Body of pancreas (tissue), 4 donors: ENCODE results near the gene AP3B1. TPM values are rescaled to one million over a fixed set of nuclear protein-coding genes. Genes with fewer than 3 reads are reported as not detected.
"Not testable (repeated sequence)": the region's sequence is repeated elsewhere in the genome, so short reads cannot be mapped to it uniquely, and the experiment has no call there.

ENCODE experiments used
- ATAC-seq: fragments of 150-250 bp; one replicate; pipeline ENCODE4 v1.9.1; 2016
- DNase-seq, 4 donors: peaks; one replicate each; pipeline ENCODE4 v3.0.0-alpha.2; 2019
- H3K27ac ChIP-seq, 4 donors: fragments of 200-600 bp; sonication (generic); 1 replicate in 3 of 4; 2 replicates in 1 of 4; pipeline versions ENCODE4 v1.5.1 to v1.6.1; 2016 to 2019; ENCODE audit warnings: mild to moderate bottlenecking in 1 of 4, mixed read lengths in 1 of 4, moderate library complexity in 1 of 4
- H3K27me3 ChIP-seq, 2 donors: fragments of 200-600 bp; sonication (generic); one replicate each; pipeline ENCODE4 v1.6.0; 2016; ENCODE audit warnings: mild to moderate bottlenecking in 1 of 2
- H3K36me3 ChIP-seq, 2 donors: fragments of 200-600 bp; sonication (generic); replicated peaks in 1 of 2; 2 replicates each; pipeline ENCODE4 v1.5.1; 2016; ENCODE audit warnings: low read depth in 2 of 2; ENCODE audit not compliant: insufficient read depth in 1 of 2
- H3K4me1 ChIP-seq: fragments of 200-600 bp; sonication (generic); one replicate; pipeline ENCODE4 v1.6.0; 2016
- H3K4me3 ChIP-seq, 2 donors: fragments of 200-600 bp; sonication (generic); 1 replicate in 1 of 2; 2 replicates in 1 of 2; pipeline ENCODE4 v1.5.1; 2016 to 2019
- H3K9me3 ChIP-seq, 3 donors: fragments of 200-600 bp; sonication (generic); 1 replicate in 2 of 3; 2 replicates in 1 of 3; pipeline ENCODE4 v1.5.1; 2016
- POLR2A ChIP-seq, 3 donors: fragments of 450-650 bp; IDR thresholded peaks; one replicate each; pipeline ENCODE4 v1.6.1; 2016; ENCODE audit warnings: antibody characterized with exemption in 3 of 3, mild to moderate bottlenecking in 2 of 3
- WGBS, 2 donors: methylation state at CpG; one replicate each; pipeline ENCODE4 v1.1.5; 2017; 5-methylcytosine and 5-hydroxymethylcytosine counted together
- intact Hi-C: fragments of 100-400 bp; cut with DNase I; formaldehyde crosslinking; loops from one replicate; pipeline ENCODE4 v1.15.1; 2023
- total RNA-seq, 2 donors: library from RNA; depleted of rRNA; stranded (reverse); fragments of >200 nt; gene quantifications; one replicate each; pipeline ENCODE4 v1.1.0, GENCODE V29; 2016
- TF ChIP-seq, protein P1 (sequence below), 7 experiments: fragments of 450-650 bp in 4 of 7; fragments of 200-600 bp in 3 of 7; sonication (generic) in 3 of 7; IDR thresholded peaks; one replicate each; pipeline ENCODE4 v1.5.1; 2016 to 2019; ENCODE audit warnings: antibody characterized with exemption in 7 of 7

Gene AP3B1
- total RNA-seq, 2 donors from 2014 or later, result 23.6 to 32.3 TPM

DNA sequence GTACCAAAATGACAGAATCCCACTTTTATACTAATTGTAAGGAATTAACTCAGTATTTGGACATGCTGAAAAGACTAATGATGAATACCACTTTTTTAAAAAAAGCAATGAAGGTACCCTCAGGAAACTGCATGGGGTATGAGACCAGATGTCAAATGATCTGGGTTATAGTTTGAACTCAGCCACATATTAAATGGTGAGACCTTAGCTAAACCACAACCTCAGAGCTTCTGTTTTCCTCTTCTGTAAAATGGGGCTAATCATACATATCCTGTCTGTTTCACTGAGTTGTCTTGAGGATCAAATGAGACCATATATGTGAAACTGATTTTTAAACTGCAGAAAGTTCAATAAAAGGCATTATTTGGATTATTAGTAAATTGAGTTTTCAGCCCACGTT lies 238.4 kb downstream of the AP3B1 start:
- no peak for DNase-seq
- no peak for TF ChIP-seq POLR2A (IDR thresholded peaks at IDR 0.05)
- TF ChIP-seq, protein P1, sequence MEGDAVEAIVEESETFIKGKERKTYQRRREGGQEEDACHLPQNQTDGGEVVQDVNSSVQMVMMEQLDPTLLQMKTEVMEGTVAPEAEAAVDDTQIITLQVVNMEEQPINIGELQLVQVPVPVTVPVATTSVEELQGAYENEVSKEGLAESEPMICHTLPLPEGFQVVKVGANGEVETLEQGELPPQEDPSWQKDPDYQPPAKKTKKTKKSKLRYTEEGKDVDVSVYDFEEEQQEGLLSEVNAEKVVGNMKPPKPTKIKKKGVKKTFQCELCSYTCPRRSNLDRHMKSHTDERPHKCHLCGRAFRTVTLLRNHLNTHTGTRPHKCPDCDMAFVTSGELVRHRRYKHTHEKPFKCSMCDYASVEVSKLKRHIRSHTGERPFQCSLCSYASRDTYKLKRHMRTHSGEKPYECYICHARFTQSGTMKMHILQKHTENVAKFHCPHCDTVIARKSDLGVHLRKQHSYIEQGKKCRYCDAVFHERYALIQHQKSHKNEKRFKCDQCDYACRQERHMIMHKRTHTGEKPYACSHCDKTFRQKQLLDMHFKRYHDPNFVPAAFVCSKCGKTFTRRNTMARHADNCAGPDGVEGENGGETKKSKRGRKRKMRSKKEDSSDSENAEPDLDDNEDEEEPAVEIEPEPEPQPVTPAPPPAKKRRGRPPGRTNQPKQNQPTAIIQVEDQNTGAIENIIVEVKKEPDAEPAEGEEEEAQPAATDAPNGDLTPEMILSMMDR (IDR thresholded peaks at IDR 0.05), result no peak
- intact Hi-C loops, result no loop called here
- Histone ChIP-seq H3K36me3 (no peaks in the 10 kb centered on the region), H3K4me3 (no peak overlapping the region), H3K27ac (no peak overlapping the region), H3K9me3 (no peaks in the 10 kb centered on the region), H3K27me3 (no peaks in the 10 kb centered on the region), H3K4me1 (no peaks in the 10 kb centered on the region)
- 85 to 97% methylated on average over 1 of the region's 1 CpG for WGBS, 2 donors
- ATAC-seq, result no peak

DNA sequence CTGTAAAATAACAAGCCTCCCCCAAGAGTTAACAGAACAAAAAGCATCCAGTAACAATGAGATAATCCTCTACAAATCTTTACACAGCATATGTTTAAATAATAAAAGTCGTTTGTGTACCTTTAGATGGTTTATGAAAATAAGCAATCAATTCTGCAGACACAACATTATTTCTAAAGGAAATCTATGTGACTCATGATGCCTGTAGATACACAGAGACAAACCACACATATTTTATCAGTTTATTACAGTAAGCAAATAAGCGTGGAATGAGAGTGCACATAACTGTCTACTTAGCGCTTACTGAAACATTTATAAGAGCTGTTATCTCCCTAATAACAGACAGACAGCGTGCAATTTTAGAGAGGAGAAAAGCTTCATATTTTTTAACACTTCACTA lies 243.6 kb downstream of the AP3B1 start:
- WGBS, 2 donors, result 77 to 82% methylated on average over 4 of the region's 4 CpGs
- Histone ChIP-seq H3K27me3 (no peaks in the 10 kb centered on the region), H3K9me3 (no peaks in the 10 kb centered on the region), H3K36me3 (no peaks in the 10 kb centered on the region), H3K4me3 (no peak overlapping the region), H3K27ac (no peak overlapping the region), H3K4me1 (no peaks in the 10 kb centered on the region)
- DNase-seq (no peak), ATAC-seq (no peak)
- intact Hi-C loops, result no loop called here
- TF ChIP-seq, protein P1 (IDR thresholded peaks at IDR 0.05), result no peak
- TF ChIP-seq POLR2A (IDR thresholded peaks at IDR 0.05), result no peak

- 94 to 96% methylated on average over 2 of the region's 2 CpGs for WGBS, 2 donors
- H3K36me3 ChIP-seq, intact Hi-C loops, H3K4me1 ChIP-seq, H3K27me3 ChIP-seq, H3K9me3 ChIP-seq, H3K4me3 ChIP-seq, H3K27ac ChIP-seq, ATAC-seq, DNase-seq: not testable (repeated sequence)
Measured at GRCh38 chr5:78046823-78047222, 247.7 kb downstream of the AP3B1 start.

- no peak for ATAC-seq
- Histone ChIP-seq H3K27me3 (no peaks in the 10 kb centered on the region), H3K27ac (no peak overlapping the region), H3K9me3 (no peaks in the 10 kb centered on the region), H3K36me3 (no peaks in the 10 kb centered on the region), H3K4me1 (peaks cover 5% of the 10 kb centered on the region), H3K4me3 (no peak overlapping the region)
- WGBS, 2 donors, result 93 to 99% methylated on average over 9 of the region's 9 CpGs
- TF ChIP-seq, protein P1 (IDR thresholded peaks at IDR 0.05), result no peak
- TF ChIP-seq POLR2A (IDR thresholded peaks at IDR 0.05), result no peak
- no peak for DNase-seq
- intact Hi-C loops, result no loop called here
Measured at GRCh38 chr5:78046006-78046405, 248.5 kb downstream of the AP3B1 start.

DNA sequence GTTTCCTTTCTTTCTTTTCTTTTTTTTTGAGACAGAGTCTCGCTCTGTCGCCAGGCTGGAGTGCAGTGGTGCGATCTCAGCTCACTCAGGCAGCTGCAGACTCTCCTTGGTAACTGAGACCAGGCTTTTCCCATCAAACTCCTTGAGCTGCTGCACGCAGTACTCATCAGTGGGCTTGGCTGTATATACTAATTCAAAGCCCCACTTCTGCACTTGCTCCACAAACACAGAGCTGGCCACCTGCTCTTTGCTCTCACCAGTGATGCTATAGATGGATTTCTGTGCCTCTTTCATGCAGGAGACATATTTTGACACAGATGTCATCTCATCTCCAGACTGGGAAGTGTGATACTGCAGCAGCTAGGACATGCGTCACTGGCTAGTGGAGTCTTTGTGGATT lies 252.7 kb downstream of the AP3B1 start:
- 95% methylated on average over 5 of the region's 5 CpGs for WGBS, 2 donors
- intact Hi-C loops, result no loop called here
- DNase-seq (no peak), ATAC-seq (no peak)
- TF ChIP-seq POLR2A (IDR thresholded peaks at IDR 0.05), result no peak
- TF ChIP-seq, protein P1 (IDR thresholded peaks at IDR 0.05), result no peak
- no peak overlapping the region for H3K4me3 ChIP-seq
- no peak overlapping the region for H3K27ac ChIP-seq
- H3K27me3 ChIP-seq, result no peaks in the 10 kb centered on the region
- no peaks in the 10 kb centered on the region for H3K36me3 ChIP-seq
- no peaks in the 10 kb centered on the region for H3K9me3 ChIP-seq
- H3K4me1 ChIP-seq, result peaks cover 5% of the 10 kb centered on the region
